HepG2 (cell line): Measurements from ENCODE around the gene CA11. TPM values are rescaled to one million over a fixed set of nuclear protein-coding genes. Genes with fewer than 3 reads are reported as not detected.

Experiments used
- BCL6 ChIP-seq: IDR thresholded peaks from 2 replicates; pipeline ENCODE4 v1.6.1; 2016; ENCODE audit warnings: missing genetic modification reagents, missing compliant biosample characterization
- HDAC1 ChIP-seq: sonication (generic); formaldehyde crosslinking; IDR thresholded peaks from 2 replicates; pipeline ENCODE4 v1.5.1; 2020; ENCODE audit warnings: mild to moderate bottlenecking, missing genetic modification reagents
- HNF4A ChIP-seq: sonication (generic); formaldehyde crosslinking; IDR thresholded peaks from 2 replicates; pipeline ENCODE4 v1.4.0; 2020; ENCODE audit warnings: missing genetic modification reagents
- KDM5B ChIP-seq: sonication (generic); formaldehyde crosslinking; IDR thresholded peaks from 2 replicates; pipeline ENCODE4 v1.4.0; 2020; ENCODE audit warnings: missing genetic modification reagents, mild to moderate bottlenecking, borderline replicate concordance
- KMT2B ChIP-seq: IDR thresholded peaks from 2 replicates; pipeline ENCODE4 v1.6.1; 2016; ENCODE audit warnings: missing genetic modification reagents, missing compliant biosample characterization
- RXRB ChIP-seq: IDR thresholded peaks from 2 replicates; pipeline ENCODE4 v1.6.1; 2016; ENCODE audit warnings: borderline replicate concordance, missing genetic modification reagents, missing compliant biosample characterization
- SUZ12 ChIP-seq: fragments of 150-350 bp; IDR thresholded peaks from 2 replicates; pipeline ENCODE4 v1.6.1; 2014; ENCODE audit warnings: low read depth, low read length
- XBP1 ChIP-seq: sonication (generic); formaldehyde crosslinking; IDR thresholded peaks from 2 replicates; pipeline ENCODE4 v1.5.0; 2020; ENCODE audit warnings: missing genetic modification reagents
- YY1 ChIP-seq: IDR thresholded peaks from 2 replicates; pipeline ENCODE4 v1.6.1; 2011; ENCODE audit warnings: low read length, low read depth, moderate library complexity, mild to moderate bottlenecking; ENCODE audit not compliant: insufficient read depth, insufficient replicate concordance
- ZNF446 ChIP-seq: sonication (generic); formaldehyde crosslinking; IDR thresholded peaks from 2 replicates; pipeline ENCODE4 v1.5.0; 2020; ENCODE audit warnings: mild to moderate bottlenecking, missing genetic modification reagents
- ZNF564 ChIP-seq: sonication (generic); formaldehyde crosslinking; IDR thresholded peaks from 2 replicates; pipeline ENCODE4 v1.8.1; 2023; ENCODE audit warnings: mild to moderate bottlenecking, missing genetic modification reagents
- ZSCAN20 ChIP-seq: sonication (generic); formaldehyde crosslinking; IDR thresholded peaks from 2 replicates; pipeline ENCODE4 v1.4.0; 2020; ENCODE audit warnings: missing genetic modification reagents, mild to moderate bottlenecking, borderline replicate concordance
- polyA plus RNA-seq, 8 experiments: library from polyadenylated mRNA; depleted of rRNA in 3 of 8; stranded (reverse) in 7 of 8; unstranded in 1 of 8; fragments of >200 nt; fragmentation: Illumina TruSeq in 4 of 8; extraction: Trizol in 4 of 8; gene quantifications; 2 replicates each; pipeline versions ENCODE4 v1.2.1 to v1.2.3, GENCODE V29; 2011 to 2016; ENCODE audit warnings: low read depth in 4 of 8, missing spikeins in 1 of 8, mixed read lengths in 1 of 8; ENCODE audit not compliant: insufficient read depth in 1 of 8
- total RNA-seq, 5 experiments: library from RNA; depleted of rRNA; stranded (reverse); fragments of >200 nt; fragmentation: Illumina TruSeq; extraction: Trizol; gene quantifications; 2 replicates each; pipeline ENCODE4 v1.2.3, GENCODE V29; 2016; ENCODE audit warnings: low read depth in 1 of 5
- TF ChIP-seq, protein P1 (sequence below): IDR thresholded peaks from 2 replicates; pipeline ENCODE4 v1.6.1; 2016; ENCODE audit warnings: missing compliant biosample characterization, missing genetic modification reagents, borderline replicate concordance
- TF ChIP-seq, protein P2 (sequence below): sonication (generic); formaldehyde crosslinking; IDR thresholded peaks from 2 replicates; pipeline ENCODE4 v1.4.0; 2020; ENCODE audit warnings: missing genetic modification reagents
- TF ChIP-seq, protein P3 (sequence below), 2 experiments: sonication (generic) in 1 of 2; formaldehyde crosslinking in 1 of 2; IDR thresholded peaks; 2 replicates each; pipeline versions ENCODE4 v1.4.0 to v1.6.1; 2016 to 2020; ENCODE audit warnings: borderline replicate concordance in 1 of 2, low read depth in 1 of 2, mild to moderate bottlenecking in 1 of 2, missing genetic modification reagents in 1 of 2
- TF ChIP-seq, protein P4 (sequence below): sonication (generic); formaldehyde crosslinking; IDR thresholded peaks from 2 replicates; pipeline ENCODE4 v1.8.1; 2023; ENCODE audit warnings: mild to moderate bottlenecking, moderate library complexity, missing genetic modification reagents

The CA11 gene
- total and polyA plus RNA-seq, 2 of the 13 experiments (the other 11 are each of a cell fraction or from before 2014, with no cell fraction given) = 0.41 to 0.58 TPM

DNA sequence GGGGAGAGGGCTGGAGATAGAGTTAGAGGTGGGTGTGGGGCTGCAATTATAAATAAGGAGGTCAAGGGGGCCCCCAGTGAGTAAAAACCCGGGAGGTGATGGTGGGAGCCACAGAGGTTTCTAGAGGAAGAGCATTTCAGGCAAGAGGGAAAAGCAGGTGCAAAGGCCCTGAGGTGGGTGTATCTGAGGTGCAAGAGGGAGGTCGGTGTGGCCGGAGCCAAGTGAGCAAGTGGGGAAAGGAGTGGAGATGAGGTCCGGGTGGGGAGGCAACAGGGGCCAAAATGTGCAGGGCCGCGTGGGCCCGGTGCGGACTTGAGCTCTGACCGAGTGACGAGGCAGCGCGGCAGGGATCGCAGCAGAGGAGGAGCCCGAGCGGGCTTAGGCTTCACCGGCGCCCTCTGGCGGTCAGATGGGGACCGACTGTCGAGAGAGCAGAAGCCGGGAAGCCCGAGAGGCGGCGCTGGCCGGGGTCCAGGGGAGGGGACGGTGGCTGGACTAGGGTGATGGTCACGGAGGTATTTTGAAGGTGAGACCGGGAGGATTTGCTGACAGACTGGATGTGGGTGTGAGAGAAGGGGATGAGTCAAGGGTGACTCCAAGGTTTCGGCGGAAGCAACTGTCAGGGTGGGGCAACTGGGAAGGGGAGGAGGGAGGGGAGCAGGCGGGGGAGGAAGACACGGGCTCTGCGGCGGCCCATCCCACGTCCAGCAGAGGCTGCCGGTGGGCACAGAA is 57.2 kb downstream of the CA11 start (continued):
- no peak for TF ChIP-seq KDM5B
- no peak for TF ChIP-seq HNF4A (CRISPR knock-in tag)
- no peak for TF ChIP-seq XBP1
- no peak for TF ChIP-seq BCL6 (CRISPR knock-in tag)
- TF ChIP-seq YY1 = no peak
- TF ChIP-seq, protein P1, sequence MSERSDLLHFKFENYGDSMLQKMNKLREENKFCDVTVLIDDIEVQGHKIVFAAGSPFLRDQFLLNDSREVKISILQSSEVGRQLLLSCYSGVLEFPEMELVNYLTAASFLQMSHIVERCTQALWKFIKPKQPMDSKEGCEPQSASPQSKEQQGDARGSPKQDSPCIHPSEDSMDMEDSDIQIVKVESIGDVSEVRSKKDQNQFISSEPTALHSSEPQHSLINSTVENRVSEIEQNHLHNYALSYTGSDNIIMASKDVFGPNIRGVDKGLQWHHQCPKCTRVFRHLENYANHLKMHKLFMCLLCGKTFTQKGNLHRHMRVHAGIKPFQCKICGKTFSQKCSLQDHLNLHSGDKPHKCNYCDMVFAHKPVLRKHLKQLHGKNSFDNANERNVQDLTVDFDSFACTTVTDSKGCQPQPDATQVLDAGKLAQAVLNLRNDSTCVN (CRISPR knock-in tag) = 0 out of 2 replicates have a peak, but pooled peaks have one; percentile 21
- TF ChIP-seq ZSCAN20 = no peak
- TF ChIP-seq HDAC1 (CRISPR knock-in tag) = peak; percentile 38; the same call in 1 of the 2 replicates
- TF ChIP-seq, protein P2, sequence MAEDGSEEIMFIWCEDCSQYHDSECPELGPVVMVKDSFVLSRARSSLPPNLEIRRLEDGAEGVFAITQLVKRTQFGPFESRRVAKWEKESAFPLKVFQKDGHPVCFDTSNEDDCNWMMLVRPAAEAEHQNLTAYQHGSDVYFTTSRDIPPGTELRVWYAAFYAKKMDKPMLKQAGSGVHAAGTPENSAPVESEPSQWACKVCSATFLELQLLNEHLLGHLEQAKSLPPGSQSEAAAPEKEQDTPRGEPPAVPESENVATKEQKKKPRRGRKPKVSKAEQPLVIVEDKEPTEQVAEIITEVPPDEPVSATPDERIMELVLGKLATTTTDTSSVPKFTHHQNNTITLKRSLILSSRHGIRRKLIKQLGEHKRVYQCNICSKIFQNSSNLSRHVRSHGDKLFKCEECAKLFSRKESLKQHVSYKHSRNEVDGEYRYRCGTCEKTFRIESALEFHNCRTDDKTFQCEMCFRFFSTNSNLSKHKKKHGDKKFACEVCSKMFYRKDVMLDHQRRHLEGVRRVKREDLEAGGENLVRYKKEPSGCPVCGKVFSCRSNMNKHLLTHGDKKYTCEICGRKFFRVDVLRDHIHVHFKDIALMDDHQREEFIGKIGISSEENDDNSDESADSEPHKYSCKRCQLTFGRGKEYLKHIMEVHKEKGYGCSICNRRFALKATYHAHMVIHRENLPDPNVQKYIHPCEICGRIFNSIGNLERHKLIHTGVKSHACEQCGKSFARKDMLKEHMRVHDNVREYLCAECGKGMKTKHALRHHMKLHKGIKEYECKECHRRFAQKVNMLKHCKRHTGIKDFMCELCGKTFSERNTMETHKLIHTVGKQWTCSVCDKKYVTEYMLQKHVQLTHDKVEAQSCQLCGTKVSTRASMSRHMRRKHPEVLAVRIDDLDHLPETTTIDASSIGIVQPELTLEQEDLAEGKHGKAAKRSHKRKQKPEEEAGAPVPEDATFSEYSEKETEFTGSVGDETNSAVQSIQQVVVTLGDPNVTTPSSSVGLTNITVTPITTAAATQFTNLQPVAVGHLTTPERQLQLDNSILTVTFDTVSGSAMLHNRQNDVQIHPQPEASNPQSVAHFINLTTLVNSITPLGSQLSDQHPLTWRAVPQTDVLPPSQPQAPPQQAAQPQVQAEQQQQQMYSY = no peak
- TF ChIP-seq, protein P3, sequence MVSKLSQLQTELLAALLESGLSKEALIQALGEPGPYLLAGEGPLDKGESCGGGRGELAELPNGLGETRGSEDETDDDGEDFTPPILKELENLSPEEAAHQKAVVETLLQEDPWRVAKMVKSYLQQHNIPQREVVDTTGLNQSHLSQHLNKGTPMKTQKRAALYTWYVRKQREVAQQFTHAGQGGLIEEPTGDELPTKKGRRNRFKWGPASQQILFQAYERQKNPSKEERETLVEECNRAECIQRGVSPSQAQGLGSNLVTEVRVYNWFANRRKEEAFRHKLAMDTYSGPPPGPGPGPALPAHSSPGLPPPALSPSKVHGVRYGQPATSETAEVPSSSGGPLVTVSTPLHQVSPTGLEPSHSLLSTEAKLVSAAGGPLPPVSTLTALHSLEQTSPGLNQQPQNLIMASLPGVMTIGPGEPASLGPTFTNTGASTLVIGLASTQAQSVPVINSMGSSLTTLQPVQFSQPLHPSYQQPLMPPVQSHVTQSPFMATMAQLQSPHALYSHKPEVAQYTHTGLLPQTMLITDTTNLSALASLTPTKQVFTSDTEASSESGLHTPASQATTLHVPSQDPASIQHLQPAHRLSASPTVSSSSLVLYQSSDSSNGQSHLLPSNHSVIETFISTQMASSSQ (IDR thresholded peaks at IDR 0.05; ENCODE audit: low read depth) = no peak
- TF ChIP-seq, protein P3 (CRISPR knock-in tag; IDR thresholded peaks at IDR 0.05; ENCODE audit: borderline replicate concordance) = no peak
- TF ChIP-seq ZNF564 = no peak
- no peak for TF ChIP-seq ZNF446
- TF ChIP-seq, protein P4, sequence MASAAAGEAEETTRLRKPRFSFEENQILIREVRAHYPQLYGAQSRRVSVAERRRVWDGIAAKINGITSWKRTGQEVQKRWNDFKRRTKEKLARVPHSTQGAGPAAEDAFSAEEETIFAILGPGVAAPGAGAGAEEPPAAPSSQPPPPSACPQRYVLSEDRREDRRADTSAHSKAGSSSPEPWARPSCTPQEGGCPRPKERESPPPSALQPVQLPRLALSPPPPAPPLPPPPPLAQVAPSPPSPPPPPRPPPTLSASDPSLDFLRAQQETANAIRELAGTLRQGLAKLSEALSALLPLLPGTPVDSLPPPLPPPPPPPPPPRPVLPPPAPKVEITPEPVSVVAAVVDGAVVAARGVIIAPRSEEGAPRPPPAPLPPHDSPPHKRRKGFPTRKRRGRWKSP (CRISPR knock-in tag) = 0 out of 2 replicates have a peak, but pooled peaks have one; percentile 32
- TF ChIP-seq RXRB (CRISPR knock-in tag) = peak; percentile 49; the same call in 1 of the 2 replicates
- TF ChIP-seq KMT2B = 0 out of 2 replicates have a peak, but pooled peaks have one; percentile 31
- no peak for TF ChIP-seq SUZ12
